ENCODE measurements around the gene RUFY1.

- no peak for TF ChIP-seq POLR2A (IDR thresholded peaks at IDR 0.05; ENCODE audit: low read depth, low read length)
- TF ChIP-seq TAF1 (IDR thresholded peaks at IDR 0.05; ENCODE audit: low read depth, low read length), result no peak
- no peak for TF ChIP-seq POLR2AphosphoS5 (IDR thresholded peaks at IDR 0.05; ENCODE audit: low read depth, low read length)
- no peak for TF ChIP-seq SPI1 (IDR thresholded peaks at IDR 0.05; ENCODE audit: low read depth, low read length)
These were observed 37.8 kb downstream of the RUFY1 start for GRCh38 chr5:179588166-179588565.
